Uterus (tissue), 4 donors: ENCODE results near the gene SPRR3. TPM values are rescaled to one million over a fixed set of nuclear protein-coding genes. Genes with fewer than 3 reads are reported as not detected.

Experiments
- DNase-seq, 2 donors: peaks; one replicate each; pipeline ENCODE4 v3.0.0-alpha.2; 2019 to 2020
- H3K27ac ChIP-seq, 2 donors: fragments of 200-600 bp; sonication (generic); 1 replicate in 1 of 2; 2 replicates in 1 of 2; pipeline ENCODE4 v1.5.1; 2016 to 2018
- H3K27me3 ChIP-seq, 2 donors: fragments of 200-600 bp; sonication (generic); one replicate each; pipeline ENCODE4 v1.5.1; 2018 to 2019; ENCODE audit warnings: control low read depth in 1 of 2
- H3K36me3 ChIP-seq, 2 donors: fragments of 200-600 bp; sonication (generic); one replicate each; pipeline ENCODE4 v1.5.1; 2019; ENCODE audit warnings: control low read depth in 1 of 2
- H3K4me1 ChIP-seq, 2 donors: fragments of 200-600 bp; sonication (generic); one replicate each; pipeline ENCODE4 v1.5.1; 2018 to 2019; ENCODE audit warnings: control low read depth in 1 of 2
- H3K4me3 ChIP-seq, 2 donors: fragments of 200-600 bp; sonication (generic); 1 replicate in 1 of 2; 2 replicates in 1 of 2; pipeline ENCODE4 v1.5.1; 2018 to 2019; ENCODE audit warnings: mild to moderate bottlenecking in 1 of 2
- H3K9me3 ChIP-seq, 2 donors: fragments of 200-600 bp; sonication (generic); one replicate each; pipeline ENCODE4 v1.5.1; 2019; ENCODE audit warnings: control low read depth in 1 of 2
- CTCF ChIP-seq, 4 experiments: fragments of 200-600 bp in 2 of 4; fragments of 450-650 bp in 2 of 4; sonication (generic) in 2 of 4; IDR thresholded peaks; one replicate each; pipeline ENCODE4 v1.5.1; 2016 to 2019; ENCODE audit warnings: antibody characterized with exemption in 4 of 4, mild to moderate bottlenecking in 2 of 4, moderate library complexity in 1 of 4
- POLR2A ChIP-seq, 2 donors: fragments of 450-650 bp; IDR thresholded peaks; one replicate each; pipeline ENCODE4 v1.6.1; 2016; ENCODE audit warnings: antibody characterized with exemption in 2 of 2, mild to moderate bottlenecking in 1 of 2, moderate library complexity in 1 of 2
- intact Hi-C: fragments of 100-400 bp; cut with DNase I; formaldehyde crosslinking; loops from one replicate; pipeline ENCODE4 v1.15.1; 2023; ENCODE audit warnings: low total_unique reads
- total RNA-seq, 4 donors: library from RNA; depleted of rRNA in 3 of 4; stranded (reverse); fragments of >200 nt in 3 of 4; gene quantifications; one replicate each; pipeline versions ENCODE4 v1.1.0 to v1.2.4, GENCODE V29; 2014 to 2023
- donor health status: DM: yes; HTN: yes; CAD: no.

Gene SPRR3
- total RNA-seq, 4 donors from 2014 or later, result 0.69 to 0.70 TPM; not detected in 2

GRCh38 chr1:153023109-153023508, 21.6 kb downstream of the SPRR3 start:
- TF ChIP-seq CTCF (IDR thresholded peaks at IDR 0.05) (no peak), POLR2A (IDR thresholded peaks at IDR 0.05) (no peak)
- Histone ChIP-seq H3K4me1 (no peaks in the 10 kb centered on the region), H3K9me3 (no peaks in the 10 kb centered on the region), H3K27me3 (no peaks in the 10 kb centered on the region), H3K27ac (no peak overlapping the region), H3K4me3 (no peak overlapping the region), H3K36me3 (no peaks in the 10 kb centered on the region)
- no peak for DNase-seq
- intact Hi-C loops, result no loop called here

DNA sequence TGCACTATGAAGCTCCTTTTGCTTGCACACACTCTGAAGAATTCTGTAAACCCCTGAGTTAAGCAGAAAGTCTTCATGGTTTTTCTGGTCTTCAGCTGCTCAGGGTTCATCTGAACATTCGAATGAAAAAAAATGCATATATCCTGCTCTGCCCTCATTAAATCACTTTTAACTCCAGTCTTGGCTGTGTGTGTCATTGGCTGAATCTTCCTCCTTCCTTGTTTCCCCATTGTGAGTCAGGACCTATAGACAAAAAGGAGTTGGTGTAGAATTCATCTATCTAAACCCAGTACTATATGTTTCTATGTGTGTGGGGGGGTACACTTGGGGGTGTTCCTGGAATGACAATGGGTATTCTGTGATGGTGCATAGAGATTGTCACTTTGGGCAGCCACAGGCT, 22.9 kb downstream of the SPRR3 start:
- TF ChIP-seq POLR2A (IDR thresholded peaks at IDR 0.05), result no peak
- no peak for TF ChIP-seq CTCF (IDR thresholded peaks at IDR 0.05)
- H3K4me1 ChIP-seq, result no peaks in the 10 kb centered on the region
- intact Hi-C loops, result no loop called here
- H3K27me3 ChIP-seq, result no peaks in the 10 kb centered on the region
- no peak for DNase-seq
- no peak overlapping the region for H3K27ac ChIP-seq
- no peaks in the 10 kb centered on the region for H3K9me3 ChIP-seq
- no peak overlapping the region for H3K4me3 ChIP-seq
- no peaks in the 10 kb centered on the region for H3K36me3 ChIP-seq

DNA sequence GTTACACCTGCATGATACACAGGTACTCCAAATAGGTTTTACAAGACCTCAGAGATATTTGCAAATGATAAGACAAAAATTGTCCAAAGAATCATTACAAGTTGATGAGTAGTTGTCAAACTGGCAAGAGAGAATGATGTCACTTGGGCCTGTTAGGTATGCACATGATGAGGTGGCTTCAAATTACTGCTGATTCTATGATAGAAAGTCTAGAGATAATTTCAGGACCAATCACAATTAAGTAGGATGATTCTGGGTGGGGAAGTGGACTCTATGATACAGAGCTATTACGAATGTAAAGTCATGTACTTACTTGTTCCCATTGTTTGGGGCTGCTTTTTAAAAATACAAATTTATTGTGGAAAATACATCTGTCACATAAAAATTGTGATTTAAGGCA, 24.2 kb downstream of the SPRR3 start:
- no peaks in the 10 kb centered on the region for H3K36me3 ChIP-seq
- no peaks in the 10 kb centered on the region for H3K9me3 ChIP-seq
- H3K27me3 ChIP-seq, result no peaks in the 10 kb centered on the region
- H3K27ac ChIP-seq, result no peak overlapping the region
- TF ChIP-seq POLR2A (IDR thresholded peaks at IDR 0.05), result no peak
- no peak for TF ChIP-seq CTCF (IDR thresholded peaks at IDR 0.05)
- no peak for DNase-seq
- no peak overlapping the region for H3K4me3 ChIP-seq
- intact Hi-C loops, result no loop called here
- H3K4me1 ChIP-seq, result no peaks in the 10 kb centered on the region

- Histone ChIP-seq H3K4me1 (no peaks in the 10 kb centered on the region), H3K27ac (no peak overlapping the region), H3K9me3 (no peaks in the 10 kb centered on the region), H3K36me3 (no peaks in the 10 kb centered on the region), H3K4me3 (no peak overlapping the region), H3K27me3 (no peaks in the 10 kb centered on the region)
- intact Hi-C loops, result no loop called here
- TF ChIP-seq CTCF (IDR thresholded peaks at IDR 0.05), result no peak
- TF ChIP-seq POLR2A (IDR thresholded peaks at IDR 0.05), result no peak
- no peak for DNase-seq
These were observed 27.2 kb downstream of the SPRR3 start for GRCh38 chr1:153028766-153029165.

DNA sequence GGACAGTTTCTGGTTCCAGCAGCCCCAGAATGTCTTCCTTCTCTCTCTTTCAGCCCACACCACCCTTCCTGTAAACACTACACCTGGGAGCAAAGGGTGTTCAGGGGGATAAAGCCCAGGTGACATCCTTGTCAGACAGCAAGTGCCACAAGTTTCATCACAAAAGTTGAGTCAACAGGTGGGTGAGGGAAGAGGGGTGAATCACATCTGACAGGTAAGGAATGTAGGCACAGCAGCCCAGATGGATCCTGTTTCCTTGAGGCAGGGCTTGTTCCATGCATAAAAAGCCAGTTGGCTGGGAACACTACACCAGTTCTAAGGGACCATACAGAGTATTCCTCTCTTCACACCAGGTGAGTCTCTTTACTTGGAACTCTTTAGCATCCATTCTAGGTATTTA, 29.3 kb downstream of the SPRR3 start, which contains the start of gene SPRR1B:
Gene SPRR1B (plus strand): TSS at position 309 of the 400 bp plus-strand sequence. CDS start 1,143 bp downstream, outside the sequence.
- TF ChIP-seq POLR2A (IDR thresholded peaks at IDR 0.05) (no peak), CTCF (IDR thresholded peaks at IDR 0.05) (no peak)
- Histone ChIP-seq H3K36me3 (no peaks in the 10 kb centered on the region), H3K27me3 (no peaks in the 10 kb centered on the region), H3K4me3 (no peak within 1 kb of the TSS), H3K27ac (no peak within 1 kb of the TSS), H3K4me1 (no peaks in the 10 kb centered on the region), H3K9me3 (no peaks in the 10 kb centered on the region)
- DNase-seq, result no peak
- intact Hi-C loops, result no loop called here
